ENCODE data around the gene CTXN1.
"Not testable (repeated sequence)": the region's sequence is repeated elsewhere in the genome, so short reads cannot be mapped to it uniquely, and the experiment has no call there.

The CTXN1 gene

DNA sequence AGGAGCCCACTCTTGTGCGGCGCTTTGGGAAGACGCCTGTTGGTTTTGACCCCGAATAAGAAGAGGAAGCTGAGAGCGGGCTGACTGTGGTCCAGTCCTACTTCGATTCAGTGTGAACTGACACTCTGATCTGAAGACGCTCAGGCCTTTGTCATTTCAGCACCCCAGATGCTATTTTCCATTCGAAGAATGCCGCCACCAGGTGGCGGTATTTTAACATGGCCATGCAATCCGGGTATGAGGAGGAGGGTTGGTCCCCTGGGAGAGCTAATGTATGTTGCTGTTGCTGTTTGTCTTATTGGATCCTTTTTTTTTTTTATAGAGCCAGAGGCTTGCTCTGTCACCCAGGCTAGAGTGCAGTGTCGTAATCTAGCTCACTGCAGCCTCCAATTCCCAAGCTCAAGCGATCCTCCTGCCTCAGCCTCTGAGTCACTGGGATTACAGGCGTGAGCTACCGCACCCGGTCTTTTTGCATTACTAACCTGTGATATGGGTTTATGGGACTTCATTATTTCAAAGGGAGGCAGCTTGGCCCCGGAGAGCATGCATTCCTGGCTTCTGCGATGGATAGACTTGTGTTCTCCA lies 18.3 kb upstream of the CTXN1 start:
- DNase-seq, result peak; percentile 95

DNA sequence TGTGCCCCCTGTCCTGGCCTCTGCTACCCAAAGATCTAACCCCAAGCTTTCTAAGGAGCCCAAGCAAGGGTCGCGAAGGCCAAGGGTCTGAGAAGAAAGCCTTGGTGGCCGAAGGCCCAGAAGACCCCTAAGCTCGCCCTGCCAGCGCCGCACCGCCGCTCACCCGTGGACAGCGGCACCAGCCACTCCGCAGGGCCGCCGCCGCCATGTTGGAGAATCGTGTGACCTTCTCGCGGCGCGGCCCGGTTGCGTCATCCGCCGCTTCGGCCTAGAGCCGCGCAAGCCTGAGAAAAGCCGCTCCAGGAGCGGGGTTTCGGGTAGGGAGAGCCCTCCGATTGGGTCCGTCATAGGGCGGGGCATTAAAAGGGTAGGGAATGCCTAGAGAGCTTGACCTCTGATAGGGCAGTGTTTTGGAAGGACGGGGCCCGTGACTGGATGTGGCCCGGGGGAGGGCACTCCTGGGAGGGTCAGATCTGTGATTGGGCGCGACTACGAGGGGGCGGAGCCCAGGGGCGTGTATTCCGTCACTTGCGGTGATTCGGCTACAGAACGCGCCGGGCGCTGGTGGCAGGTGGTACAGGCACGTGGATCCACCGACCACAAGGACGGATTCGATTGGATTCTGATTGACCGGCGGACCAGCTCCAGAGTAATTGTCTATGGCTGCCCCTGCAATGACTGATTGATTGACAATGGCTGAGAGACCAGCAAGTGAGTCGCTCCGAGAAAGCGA lies 17.7 kb upstream of the CTXN1 start, which contains the start of gene TIMM44:
TSS of gene TIMM44 (minus strand) at position 223 of the 733 bp plus-strand sequence. CDS start at position 208, 15 bp downstream.
- DNase-seq, result peak; percentile 100

DNA sequence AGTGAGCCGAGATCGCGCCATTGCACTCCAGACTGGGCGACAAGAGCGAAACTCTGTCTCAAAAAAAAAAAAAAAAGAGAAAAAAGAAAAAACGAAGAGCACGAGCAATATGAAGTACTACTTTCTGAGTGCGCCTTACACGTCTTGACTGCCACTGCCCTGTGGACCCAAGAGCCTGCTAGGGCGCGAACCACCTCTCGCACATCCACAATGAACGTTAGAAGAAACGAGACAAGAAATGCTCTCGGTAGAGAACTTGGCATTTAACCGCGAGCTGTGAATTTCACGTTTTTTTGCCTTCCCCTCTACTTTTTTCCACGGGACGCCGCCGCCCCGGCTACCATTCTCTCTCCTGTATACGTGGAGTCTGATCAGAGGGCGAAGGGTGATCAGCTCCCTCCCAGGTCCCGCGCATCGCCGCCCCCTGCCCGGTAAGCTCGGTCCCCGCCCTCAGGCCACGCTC lies 17.1 kb upstream of the CTXN1 start:
- no peak for DNase-seq

DNA sequence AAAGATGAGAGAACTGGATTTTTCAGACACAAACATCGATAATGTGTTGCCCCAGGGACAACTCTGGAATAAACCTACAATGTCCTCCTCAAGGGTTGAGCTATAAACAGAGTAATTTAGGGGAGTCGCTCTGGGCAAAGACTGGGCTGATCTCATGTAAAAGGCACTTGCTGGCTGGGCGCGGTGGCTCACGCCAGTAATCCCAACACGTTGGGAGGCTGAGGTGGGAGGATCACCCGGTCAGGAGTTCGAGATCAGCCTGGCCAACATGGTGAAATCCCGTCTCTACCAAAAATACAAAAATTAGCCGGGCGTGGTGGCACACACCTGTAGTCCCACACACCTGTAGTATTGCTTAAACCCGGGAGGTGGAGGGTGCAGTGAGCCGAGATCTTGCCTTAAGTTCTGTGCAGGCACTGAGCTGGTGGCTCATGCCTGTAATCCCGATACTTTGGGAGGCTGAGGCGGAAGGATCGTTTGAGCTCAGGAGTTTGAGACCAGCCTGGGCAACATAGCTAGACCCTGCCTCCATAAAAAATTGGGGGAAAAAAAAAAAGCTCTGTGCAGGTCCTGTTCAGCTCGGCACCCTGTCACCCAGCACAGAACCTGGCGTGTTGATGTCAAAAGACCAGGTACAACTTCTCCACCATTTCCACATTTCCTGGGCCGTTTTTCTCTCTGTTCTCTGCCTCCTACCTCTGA lies 16.1 kb upstream of the CTXN1 start:
- DNase-seq, result no peak

DNA sequence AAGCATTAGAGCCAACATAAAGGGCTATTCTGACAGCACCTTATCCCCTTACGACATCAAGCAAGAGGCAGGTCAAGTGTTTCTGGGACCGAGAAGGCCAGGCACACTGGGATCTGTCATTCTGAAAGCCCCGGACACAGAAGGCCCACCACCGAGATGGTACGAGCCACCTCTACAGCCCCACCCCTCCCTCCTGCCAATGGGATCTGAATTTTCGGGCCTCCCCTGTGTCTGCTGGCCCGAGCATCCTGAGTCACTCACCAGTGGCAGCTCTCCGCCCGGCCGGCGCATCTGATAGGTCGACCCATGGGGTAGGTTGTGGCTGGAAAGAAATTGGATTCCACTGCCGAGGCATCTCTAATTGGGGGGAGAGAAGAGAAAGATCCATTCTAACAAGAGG lies 14.9 kb upstream of the CTXN1 start:
- no peak for DNase-seq

DNA sequence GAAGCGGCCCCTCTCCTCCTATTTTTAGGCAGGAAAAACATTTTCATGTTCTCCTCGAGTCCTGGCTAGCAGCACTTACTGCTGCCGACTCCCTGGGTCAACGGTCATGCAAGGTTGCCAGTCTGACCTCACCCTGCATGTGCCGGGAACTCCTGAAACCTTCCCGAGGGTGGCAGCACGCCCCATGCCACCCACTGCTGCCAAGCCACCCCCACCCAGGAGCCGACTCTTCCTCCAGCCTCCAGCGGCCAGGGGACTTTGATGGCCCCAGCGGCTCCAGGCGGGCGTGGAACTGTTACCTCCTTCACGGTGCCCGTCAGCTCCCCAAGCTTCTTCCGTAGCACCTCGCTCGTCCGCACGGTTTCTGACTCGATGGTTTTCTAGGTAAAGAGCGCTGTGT lies 8.8 kb upstream of the CTXN1 start:
- no peak for DNase-seq

DNA sequence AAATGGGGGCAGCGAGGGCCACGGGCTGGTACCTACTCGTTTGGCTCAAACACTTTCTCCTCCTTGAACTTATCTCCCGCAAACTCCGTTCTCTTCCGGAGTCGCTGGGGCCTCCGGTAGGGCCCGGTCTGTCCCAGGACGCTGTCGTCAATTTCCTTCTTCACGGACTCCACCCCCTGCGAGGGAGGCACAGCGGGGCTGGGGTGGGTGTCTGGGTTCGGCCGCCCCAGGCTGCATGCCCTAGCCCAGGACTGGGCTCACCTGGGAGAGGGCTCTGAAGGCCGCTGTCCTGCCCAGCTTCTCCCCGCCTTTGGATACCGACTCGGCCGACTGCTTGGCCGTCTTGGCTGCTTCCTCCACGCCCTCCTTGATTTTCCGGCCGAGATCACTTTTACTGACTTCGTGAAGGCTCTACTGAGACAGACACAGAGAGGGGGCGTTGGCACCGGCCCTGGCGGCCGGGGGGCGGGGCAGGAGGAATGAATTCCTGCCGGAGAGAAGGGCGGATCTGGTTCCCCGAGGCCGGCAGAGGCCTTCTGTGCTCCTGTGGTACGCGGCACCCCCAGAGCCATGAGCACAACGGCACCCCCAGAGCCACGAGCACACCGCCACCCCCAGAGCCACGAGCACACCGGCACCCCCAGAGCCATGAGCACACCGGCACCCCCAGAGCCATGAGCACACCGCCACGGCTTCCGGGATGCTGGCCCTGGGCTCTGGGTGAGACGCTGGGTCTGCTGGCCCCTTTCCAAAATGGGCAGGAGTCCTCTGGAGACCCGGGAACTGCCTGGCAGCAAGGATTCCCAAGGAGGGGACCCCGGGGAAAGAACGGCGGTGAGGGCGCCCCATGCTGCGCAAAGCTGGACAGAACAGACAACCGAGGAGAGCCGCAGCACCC lies 8.1 kb upstream of the CTXN1 start:
- no peak for DNase-seq

DNA sequence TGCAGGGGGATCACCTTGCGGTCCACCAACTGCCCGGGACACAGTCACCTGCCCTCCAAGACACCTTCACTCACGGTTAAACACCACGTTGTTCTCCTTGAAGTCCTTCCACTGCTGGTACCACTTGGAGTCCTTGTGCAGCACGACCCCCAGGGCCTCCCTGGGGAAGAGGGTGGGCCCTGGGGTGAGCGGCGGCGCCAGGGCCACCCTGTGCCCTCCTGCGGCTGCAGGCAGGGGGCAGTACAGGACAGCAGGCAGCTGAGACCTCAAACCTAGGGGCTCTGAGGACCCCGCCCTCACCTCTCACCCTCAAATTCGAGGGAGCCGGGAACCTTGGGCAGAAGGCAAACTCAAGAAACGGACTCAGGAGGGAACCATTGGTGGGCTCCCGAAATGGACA lies 7.5 kb upstream of the CTXN1 start:
- no peak for DNase-seq

DNA sequence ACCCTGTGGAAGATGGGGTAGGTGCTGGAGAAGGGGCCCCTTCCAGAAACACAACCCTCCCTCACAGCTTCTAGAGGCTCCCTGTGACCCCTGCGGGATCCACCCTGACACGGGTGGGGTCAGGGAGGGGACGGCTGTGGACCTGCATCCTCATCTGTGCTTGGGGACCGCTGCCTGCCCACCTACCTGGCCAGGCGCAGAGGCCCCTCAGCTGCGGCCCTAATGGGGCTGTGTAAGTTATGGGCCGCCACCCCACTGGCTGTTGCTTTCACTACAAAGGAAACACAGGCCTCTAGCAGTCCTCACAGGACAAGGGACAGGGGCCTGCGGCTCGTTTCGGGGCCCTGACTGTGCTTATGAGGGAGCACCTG lies 7.0 kb upstream of the CTXN1 start:
- DNase-seq, result no peak

DNA sequence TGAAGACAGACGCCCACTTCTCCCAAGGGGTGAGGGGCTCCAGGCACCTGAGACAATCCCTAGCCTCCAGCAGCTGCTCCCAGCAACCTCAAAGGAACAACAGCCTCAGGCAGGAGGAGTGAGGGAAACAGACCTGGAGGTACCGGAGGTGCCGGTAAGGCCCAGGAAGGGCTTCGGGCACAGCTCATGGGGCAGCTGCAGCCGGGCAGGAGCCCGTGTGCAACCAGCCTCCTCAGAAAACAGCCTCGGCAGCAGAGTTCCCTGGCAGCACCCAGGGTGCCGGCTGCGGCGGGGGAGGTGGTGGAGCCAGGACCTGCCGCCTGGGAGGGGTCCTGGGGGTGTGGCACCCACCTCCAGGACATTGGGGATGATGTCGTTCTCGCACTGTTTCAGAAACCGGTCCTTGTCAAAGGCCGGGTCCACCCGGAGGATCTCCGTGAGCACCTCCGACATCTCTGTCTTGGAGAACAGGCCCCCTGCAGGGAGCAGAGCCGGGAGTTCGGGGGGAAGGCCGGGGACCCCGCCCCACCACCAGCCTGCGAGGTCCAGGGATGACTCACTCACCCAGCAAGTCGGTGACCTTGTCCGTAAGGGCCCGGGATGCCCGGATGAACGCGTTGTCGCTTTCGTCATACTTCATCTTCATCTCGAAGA lies 6.5 kb upstream of the CTXN1 start:
- no peak for DNase-seq

DNA sequence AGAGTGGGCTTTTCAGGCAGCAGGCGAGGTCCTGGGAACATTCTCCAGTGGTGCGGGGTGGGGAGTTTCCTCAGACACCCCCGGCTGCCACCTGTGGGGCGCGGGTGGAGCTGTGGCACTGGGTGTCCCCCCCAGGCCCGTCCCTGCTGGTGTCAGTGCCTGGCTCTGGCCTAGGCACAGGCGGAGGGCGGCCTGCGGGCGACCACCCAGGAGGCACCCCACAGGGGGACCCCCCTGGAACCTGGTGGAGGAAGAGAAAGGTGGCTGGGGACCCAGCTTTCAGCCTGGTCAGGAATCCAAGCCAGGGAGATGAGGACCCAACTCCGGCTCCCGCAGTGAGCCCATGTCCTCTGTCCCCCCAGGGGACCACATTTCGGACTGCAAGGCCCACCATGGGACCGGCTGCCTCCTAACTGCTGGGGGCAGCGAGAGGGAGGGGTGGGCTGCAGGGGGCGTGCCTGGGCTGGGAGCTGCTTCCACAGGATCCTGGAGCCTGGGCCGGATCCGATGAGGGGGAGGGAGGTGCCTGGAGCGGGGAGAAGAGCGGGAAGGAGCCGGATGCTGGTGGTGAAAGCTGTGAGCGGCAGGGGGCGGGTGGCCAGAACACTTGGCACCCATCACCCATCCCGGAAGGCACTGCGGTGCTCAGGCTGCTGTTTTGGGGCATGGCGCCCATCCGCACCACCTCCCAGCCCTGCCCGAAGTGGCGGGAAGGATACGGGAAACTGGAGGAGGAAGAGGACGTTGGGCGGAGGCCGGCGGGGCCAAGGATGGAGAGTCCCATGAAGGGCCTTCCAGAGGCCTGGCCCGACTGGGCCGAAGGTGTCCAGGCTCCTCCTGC lies 5.5 kb upstream of the CTXN1 start:
- DNase-seq, result no peak

DNA sequence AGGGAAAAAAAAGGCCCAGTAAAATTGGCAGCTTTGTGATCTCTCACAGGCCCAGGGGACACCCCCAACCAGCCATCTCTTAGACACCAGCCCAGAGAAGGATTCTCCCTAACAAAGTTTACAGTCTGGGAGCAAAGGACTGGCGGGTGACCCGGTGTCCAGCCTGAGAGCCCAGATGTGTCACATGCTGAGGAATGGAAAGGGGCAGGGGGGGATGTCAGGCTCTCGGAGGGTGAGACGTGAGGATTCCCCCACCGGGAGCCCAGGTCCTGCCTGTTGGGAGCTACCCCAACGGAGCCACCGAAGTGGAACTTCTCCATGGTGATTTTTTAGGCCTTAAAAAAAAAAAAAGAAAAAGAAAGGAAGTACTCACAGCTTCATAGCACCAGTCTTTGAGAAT lies 4.8 kb upstream of the CTXN1 start:
- no peak for DNase-seq

DNA sequence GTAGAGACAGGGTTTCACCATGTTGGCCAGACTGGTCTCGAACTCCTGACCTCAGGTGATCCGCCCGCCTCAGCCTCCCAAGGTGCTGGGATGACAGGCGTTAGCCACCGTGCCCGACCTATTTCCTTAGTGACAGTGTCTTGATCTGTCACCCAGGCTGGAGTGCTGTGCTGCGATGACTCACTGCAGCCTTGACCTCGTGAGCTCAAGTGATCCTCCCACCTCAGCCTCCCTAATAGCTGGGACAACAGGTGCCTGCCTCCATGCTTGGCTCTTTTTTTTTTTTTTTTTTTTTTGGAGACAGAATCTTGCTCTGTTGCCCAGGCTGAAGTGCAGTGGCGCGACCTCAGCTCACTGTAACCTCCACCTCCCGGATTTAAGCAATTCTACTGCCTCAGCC lies 4.1 kb upstream of the CTXN1 start:
- not testable (repeated sequence) for DNase-seq

DNA sequence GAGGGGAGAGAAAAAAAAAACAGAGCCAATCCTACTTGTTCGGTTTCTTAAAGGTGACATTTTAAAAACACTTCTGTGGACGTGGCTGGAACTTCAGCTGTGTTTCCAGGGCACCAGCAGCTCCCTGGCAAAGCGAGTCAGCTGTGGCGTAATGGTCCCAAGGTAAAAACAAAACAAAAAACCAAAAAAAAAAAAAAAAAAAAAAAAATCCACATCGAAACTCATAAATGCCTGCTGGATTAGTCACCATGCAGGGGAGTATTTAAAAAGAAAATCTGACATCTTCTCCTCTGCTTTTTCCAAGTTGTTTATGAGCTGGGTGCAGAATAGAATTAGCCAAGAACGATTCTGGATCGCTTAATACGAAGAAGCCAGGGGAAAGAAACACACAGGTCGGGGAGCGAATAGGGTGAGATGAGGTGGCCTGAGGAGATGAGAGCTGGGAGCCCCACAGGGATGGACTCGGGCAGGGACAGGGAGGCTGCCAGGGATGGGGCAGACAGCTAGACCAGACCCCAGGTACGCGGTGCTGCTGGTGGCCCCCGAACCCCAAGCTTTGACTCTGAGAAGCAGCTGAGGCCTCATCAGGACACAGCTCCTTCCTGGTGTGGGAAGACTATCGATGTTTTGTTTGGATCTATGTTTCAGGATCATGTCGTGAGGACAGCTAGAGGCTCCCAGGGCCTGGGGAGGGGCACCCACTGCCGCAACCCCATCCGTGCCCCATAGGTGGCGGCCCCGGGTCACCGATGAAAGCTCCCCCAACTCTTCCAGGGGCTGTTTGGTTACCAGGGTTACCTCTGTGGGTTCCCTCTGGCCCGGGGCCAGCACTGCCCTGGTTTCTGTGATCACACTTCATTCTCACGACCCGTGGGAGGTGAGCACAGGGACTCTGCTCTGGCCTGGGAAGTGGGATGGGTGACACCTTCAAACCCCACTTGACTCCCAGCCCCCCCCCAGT lies 3.1 kb upstream of the CTXN1 start:
- DNase-seq, result peak; percentile 42

DNA sequence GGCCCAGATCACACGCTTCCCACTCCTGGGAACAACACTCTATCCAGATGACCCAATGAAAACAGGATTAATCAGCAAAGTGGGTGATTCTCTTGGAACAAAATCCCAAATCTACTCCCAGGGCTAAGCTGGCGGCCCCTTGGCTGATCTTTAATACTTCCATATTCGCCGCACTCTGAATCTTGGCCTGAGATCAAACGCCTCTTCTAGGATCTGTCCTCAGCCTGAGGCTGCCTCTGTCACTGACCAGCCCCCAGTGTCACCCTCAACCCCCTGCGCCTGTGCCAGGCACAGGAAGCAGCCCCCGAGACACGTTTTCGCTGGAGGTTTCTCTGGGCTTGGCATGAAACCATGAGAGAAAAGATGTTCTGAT lies 2.4 kb upstream of the CTXN1 start:
- no peak for DNase-seq

DNA sequence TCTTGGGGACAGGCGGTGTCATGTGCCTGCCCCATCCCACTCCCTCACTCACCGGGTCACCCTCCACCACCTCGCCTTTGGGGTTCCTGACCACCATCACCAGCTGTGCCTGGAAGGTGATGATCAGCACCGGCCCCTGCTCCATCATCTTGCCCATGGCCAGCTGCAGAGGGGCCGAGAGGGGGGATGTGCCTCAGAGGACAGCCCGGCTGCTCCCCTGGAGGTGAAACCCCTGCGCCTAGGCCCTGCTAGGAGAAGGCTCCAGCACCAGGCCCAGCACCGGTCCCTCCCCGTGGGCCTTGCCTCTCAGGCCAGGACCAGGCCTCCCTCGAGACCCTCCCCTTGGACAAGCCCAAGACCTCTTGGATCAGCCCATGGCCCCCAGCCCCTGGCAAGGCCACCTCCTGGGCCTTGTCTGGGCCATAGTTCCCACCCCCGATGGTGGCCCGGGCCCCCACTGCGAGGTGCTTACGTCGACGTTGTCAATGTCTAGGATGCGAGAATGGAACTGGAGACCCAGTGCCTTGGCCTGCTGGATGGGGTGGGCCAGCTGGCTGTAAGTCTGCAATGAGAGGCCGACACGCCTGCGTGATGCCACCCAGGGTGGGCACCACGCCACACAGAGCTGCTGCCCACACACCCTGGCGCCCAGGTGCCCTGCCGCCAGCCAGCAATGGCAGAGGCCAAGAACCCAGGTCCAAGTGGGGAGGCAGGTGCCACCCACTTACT lies 1.8 kb upstream of the CTXN1 start:
- DNase-seq, result no peak

DNA sequence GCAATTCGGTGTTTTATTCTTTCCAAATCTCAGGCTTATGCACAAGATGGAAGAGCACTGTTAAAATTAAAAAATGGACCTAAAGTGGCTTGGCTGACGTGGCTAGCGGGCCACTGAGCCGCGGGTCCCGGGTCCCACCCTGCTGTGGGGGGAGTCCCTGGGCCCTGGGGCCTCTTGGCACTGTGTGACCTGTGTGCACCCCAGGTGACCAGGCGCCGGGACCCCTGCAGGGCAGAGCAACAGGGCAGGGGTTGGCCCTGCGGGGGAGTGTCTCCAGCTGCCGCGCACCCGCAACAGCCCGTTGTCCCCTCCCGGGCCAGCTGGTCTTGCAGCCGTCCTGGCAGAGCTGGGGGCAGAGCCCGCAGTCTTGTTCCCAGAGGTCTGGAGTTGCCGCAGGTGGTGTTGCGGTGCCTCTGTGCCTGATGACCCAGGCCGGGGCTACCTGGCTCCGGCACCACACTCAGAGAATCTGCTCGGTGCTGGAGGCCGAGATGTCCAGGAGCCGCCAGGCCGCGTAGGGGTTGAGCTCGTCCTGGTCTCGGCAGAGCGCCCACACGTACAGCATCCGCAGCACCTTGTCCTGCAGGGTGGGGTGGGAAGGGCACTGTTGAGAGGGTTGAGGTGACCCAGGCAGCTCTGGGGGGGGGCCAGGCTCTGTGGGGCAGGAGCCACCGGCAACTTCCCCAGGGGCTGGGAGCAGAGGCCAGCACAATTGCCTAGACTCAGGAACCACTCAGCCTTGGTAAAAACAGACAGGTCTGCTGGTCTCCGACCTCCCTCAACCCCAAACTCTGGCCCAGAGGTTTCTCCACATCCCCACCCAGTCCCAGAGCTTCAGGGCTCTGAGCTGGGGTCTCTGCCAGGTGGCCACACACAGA lies 1.0 kb upstream of the CTXN1 start:
- DNase-seq, result no peak

DNA sequence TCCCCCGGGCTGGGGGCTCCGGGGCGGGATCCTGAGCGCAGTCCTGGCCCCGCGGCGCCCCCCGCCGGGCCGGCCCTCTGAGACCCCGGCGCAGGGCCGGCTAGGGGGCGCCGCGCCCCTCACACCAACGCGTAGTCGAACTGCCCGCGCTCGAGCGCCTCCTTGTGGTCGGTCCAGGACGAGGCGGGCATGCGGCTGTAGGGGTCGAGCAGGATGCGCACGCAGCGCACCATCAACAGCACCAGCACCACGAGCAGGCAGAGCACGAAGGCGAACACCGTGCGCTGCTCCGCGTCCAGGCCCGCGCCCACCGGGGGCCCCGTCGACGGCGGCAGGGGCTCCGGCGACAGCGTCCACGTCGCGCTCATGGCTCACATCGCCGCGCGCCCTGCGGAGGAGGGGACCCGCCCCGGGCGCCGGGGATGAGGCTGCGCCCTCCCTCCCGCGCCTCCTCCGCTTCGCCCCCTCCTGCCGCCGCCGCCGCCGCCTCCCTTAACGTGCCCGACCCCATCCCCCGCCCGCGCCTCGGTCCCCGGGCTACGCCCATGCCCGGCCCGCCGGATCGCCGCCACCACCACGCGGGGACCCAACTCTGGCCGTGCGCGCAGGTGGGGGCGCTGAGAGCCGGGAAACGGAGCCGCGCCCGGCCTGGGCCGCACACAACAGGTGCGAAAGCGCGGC lies 624 bp downstream of the CTXN1 start:
- peak; percentile 70 for DNase-seq

Measured in NCI-H1436 (cell line).